IMR-90 (cell line): ENCODE data around the gene OR9A2. TPM values are rescaled to one million over a fixed set of nuclear protein-coding genes. Genes with fewer than 3 reads are reported as not detected.

Source experiments
- ATAC-seq: fragments of 200-7000 bp; cut with Tn5 transposase; 2 replicates; pipeline ENCODE4 v1.9.1; 2020; ENCODE audit warnings: low read depth, mild to moderate bottlenecking, moderate library complexity
- BruUV-seq: library from RNA; stranded (reverse); fragments of 400-500 nt; replicated peaks from 2 replicates; lab custom pipeline; 2021; lab: Mats Ljungman, UMichigan
- CTCF ChIA-PET: fragments of 300-600 bp; formaldehyde crosslinking; extraction: SDS; loops from one replicate; lab custom pipeline; 2021; ENCODE audit warnings: antibody characterized with exemption; lab: Yijun Ruan, JAX
- POLR2A ChIA-PET: fragments of 300-600 bp; sonication (Branson Sonifier 250); formaldehyde crosslinking; loops from one replicate; lab custom pipeline; 2022; ENCODE audit warnings: antibody characterized with exemption; ENCODE audit not compliant: unreplicated experiment; lab: Charles Lee
- DNase-seq: peaks from one replicate; pipeline ENCODE4 v3.0.0; 2013
- H2AFZ ChIP-seq: replicated peaks from 2 replicates; pipeline ENCODE3; 2013; ENCODE audit warnings: low read length, mild to moderate bottlenecking; ENCODE audit not compliant: poor library complexity
- H2AK5ac ChIP-seq: 2 replicates; pipeline ENCODE4 v1.6.1; 2013; ENCODE audit warnings: low read depth, low read length, inconsistent platforms
- H2AK9ac ChIP-seq: replicated peaks from 2 replicates; pipeline ENCODE3; 2013; ENCODE audit warnings: mild to moderate bottlenecking, low read depth, low read length, moderate library complexity; ENCODE audit not compliant: poor library complexity
- H2BK120ac ChIP-seq: 2 replicates; pipeline ENCODE4 v1.6.1; 2013; ENCODE audit warnings: low read depth, low read length, inconsistent platforms
- H2BK15ac ChIP-seq: 3 replicates; pipeline ENCODE4 v1.6.1; 2013; ENCODE audit warnings: low read depth, low read length, inconsistent platforms
- H2BK20ac ChIP-seq: 2 replicates; pipeline ENCODE4 v1.6.1; 2013; ENCODE audit warnings: low read depth, mild to moderate bottlenecking, inconsistent platforms, low read length, moderate library complexity
- H2BK5ac ChIP-seq: 2 replicates; pipeline ENCODE4 v1.6.1; 2013; ENCODE audit warnings: mild to moderate bottlenecking, low read depth, low read length, inconsistent platforms; ENCODE audit not compliant: poor library complexity, severe bottlenecking
- H3K14ac ChIP-seq: replicated peaks from 2 replicates; pipeline ENCODE4 v1.6.1; 2013; ENCODE audit warnings: low read depth, low read length, inconsistent platforms
- H3K18ac ChIP-seq: 2 replicates; pipeline ENCODE4 v1.6.1; 2013; ENCODE audit warnings: low read depth, low read length, control low read depth
- H3K23ac ChIP-seq: 2 replicates; pipeline ENCODE4 v1.6.1; 2013; ENCODE audit warnings: low read depth, low read length, inconsistent platforms
- H3K27ac ChIP-seq: 2 replicates; pipeline ENCODE4 v1.5.1; 2013; ENCODE audit warnings: mild to moderate bottlenecking, control low read depth, low read length; ENCODE audit not compliant: insufficient read depth
- H3K27me3 ChIP-seq: 2 replicates; pipeline ENCODE4 v1.6.1; 2013; ENCODE audit warnings: low read length; ENCODE audit not compliant: control insufficient read depth, insufficient read depth
- H3K36me3 ChIP-seq: 2 replicates; pipeline ENCODE4 v1.6.1; 2013; ENCODE audit warnings: low read length, mixed read lengths; ENCODE audit not compliant: control insufficient read depth, insufficient read depth
- H3K4ac ChIP-seq: 2 replicates; pipeline ENCODE4 v1.6.1; 2013; ENCODE audit warnings: low read depth, low read length, inconsistent platforms
- H3K4me1 ChIP-seq: 2 replicates; pipeline ENCODE4 v1.6.1; 2013; ENCODE audit warnings: low read length, mixed read lengths; ENCODE audit not compliant: control insufficient read depth, insufficient read depth
- H3K4me2 ChIP-seq: 2 replicates; pipeline ENCODE4 v1.6.1; 2013; ENCODE audit warnings: low read depth, mild to moderate bottlenecking, control low read depth, low read length, moderate library complexity
- H3K4me3 ChIP-seq: 2 replicates; pipeline ENCODE4 v1.5.1; 2013; ENCODE audit warnings: low read depth, mild to moderate bottlenecking, control low read depth, low read length, moderate library complexity; ENCODE audit not compliant: insufficient read depth
- H3K56ac ChIP-seq: 2 replicates; pipeline ENCODE4 v1.6.1; 2013; ENCODE audit warnings: low read length, inconsistent platforms; ENCODE audit not compliant: insufficient read depth; ENCODE audit errors: extremely low read depth
- H3K79me1 ChIP-seq, 2 experiments: 2 replicates each; pipeline ENCODE4 v1.6.1; 2013; ENCODE audit warnings: low read length in 2 of 2, inconsistent platforms in 1 of 2, low read depth in 1 of 2
- H3K9ac ChIP-seq: 2 replicates; pipeline ENCODE4 v1.6.1; 2013; ENCODE audit warnings: low read depth, low read length, control low read depth
- H3K9me1 ChIP-seq: 2 replicates; pipeline ENCODE4 v1.6.1; 2013; ENCODE audit warnings: low read length, inconsistent platforms; ENCODE audit not compliant: insufficient read depth
- H3K9me3 ChIP-seq: 2 replicates; pipeline ENCODE4 v1.6.1; 2013; ENCODE audit warnings: low read length; ENCODE audit not compliant: control insufficient read depth, insufficient read depth
- H4K20me1 ChIP-seq: 2 replicates; pipeline ENCODE4 v1.6.1; 2013; ENCODE audit warnings: low read length, inconsistent platforms; ENCODE audit not compliant: insufficient read depth
- H4K5ac ChIP-seq: 2 replicates; pipeline ENCODE4 v1.6.1; 2013; ENCODE audit warnings: mild to moderate bottlenecking, low read depth, low read length, control low read depth
- H4K8ac ChIP-seq, 2 experiments: 2 replicates each; pipeline ENCODE4 v1.6.1; 2013; ENCODE audit warnings: low read depth in 2 of 2, low read length in 2 of 2, control low read depth in 1 of 2, inconsistent platforms in 1 of 2
- H4K91ac ChIP-seq: 2 replicates; pipeline ENCODE4 v1.6.1; 2013; ENCODE audit warnings: low read depth, low read length, inconsistent platforms; ENCODE audit not compliant: insufficient read depth
- CEBPB ChIP-seq: IDR thresholded peaks from 2 replicates; pipeline ENCODE4 v1.6.1; 2012; ENCODE audit warnings: low read depth, low read length, improper control_type of control experiment
- CTCF ChIP-seq: conservative IDR thresholded peaks from 2 replicates; pipeline ENCODE4 v1.5.1; 2012; ENCODE audit warnings: mild to moderate bottlenecking, low read depth, low read length, improper control_type of control experiment
- FOS ChIP-seq: fragments of 150-350 bp; IDR thresholded peaks from 2 replicates; pipeline ENCODE4 v1.6.1; 2016; ENCODE audit warnings: low read depth, low read length
- MAZ ChIP-seq: IDR thresholded peaks from 2 replicates; pipeline ENCODE4 v1.6.1; 2012; ENCODE audit warnings: low read depth, mild to moderate bottlenecking, low read length, improper control_type of control experiment, moderate library complexity, borderline replicate concordance
- MXI1 ChIP-seq: IDR thresholded peaks from 2 replicates; pipeline ENCODE4 v1.6.1; 2012; ENCODE audit warnings: low read depth, mild to moderate bottlenecking, low read length, moderate library complexity, borderline replicate concordance
- NFE2L2 ChIP-seq: fragments of 150-350 bp; IDR thresholded peaks from 2 replicates; pipeline ENCODE4 v1.6.1; 2016; ENCODE audit warnings: low read depth, mild to moderate bottlenecking, low read length
- POLR2A ChIP-seq: IDR thresholded peaks from 2 replicates; pipeline ENCODE4 v1.6.1; 2012; ENCODE audit warnings: mild to moderate bottlenecking, low read depth, low read length
- RFX5 ChIP-seq: IDR thresholded peaks from 2 replicates; pipeline ENCODE4 v1.8.0; 2012; ENCODE audit warnings: low read depth, mild to moderate bottlenecking, low read length, moderate library complexity
- SMC3 ChIP-seq: fragments of 150-350 bp; IDR thresholded peaks from 2 replicates; pipeline ENCODE4 v1.6.1; 2016; ENCODE audit warnings: low read depth, mild to moderate bottlenecking, antibody characterized with exemption, low read length, moderate library complexity
- WGBS, 2 experiments: methylation state at CpG; one replicate each; pipeline versions ENCODE4 v1.1.5 to v1.1.7; 2013; ENCODE audit warnings: missing lambda C conversion rate in 2 of 2; ENCODE audit not compliant: insufficient read length in 1 of 2; ENCODE audit errors: extremely low coverage in 2 of 2; 5-methylcytosine and 5-hydroxymethylcytosine counted together
- dilution Hi-C: fragments of 300-500 bp; cut with HindIII; formaldehyde crosslinking; loops from one replicate; pipeline ENCODE4 v1.14.3; 2018; ENCODE audit warnings: low sequenced_read_pairs; ENCODE audit not compliant: unreplicated experiment
- in situ Hi-C: fragments of 300-500 bp; cut with MboI; formaldehyde crosslinking; loops from 3 replicates; pipeline ENCODE4 v1.14.3; 2019; ENCODE audit warnings: low sequenced_read_pairs, inconsistent platforms, mixed read lengths
- intact Hi-C: fragments of 100-400 bp; cut with micrococcal nuclease; formaldehyde crosslinking; loops from 2 replicates; pipeline ENCODE4 v1.10.0; 2022
- polyA plus RNA-seq, 3 experiments: library from polyadenylated mRNA; depleted of rRNA; stranded (reverse); fragments of >200 nt; gene quantifications; 2 replicates each; pipeline ENCODE4 v1.2.3, GENCODE V29; 2012; ENCODE audit warnings: low replicate concordance in 1 of 3
- total RNA-seq: library from RNA; depleted of rRNA; stranded (reverse); fragments of >200 nt; gene quantifications from 2 replicates; pipeline ENCODE4 v1.2.3, GENCODE V29; 2012
- TF ChIP-seq, protein P1 (sequence below): fragments of 150-350 bp; IDR thresholded peaks from 2 replicates; pipeline ENCODE4 v1.6.1; 2017; ENCODE audit warnings: mild to moderate bottlenecking, antibody characterized with exemption, low read length, low read depth

Gene OR9A2
- total and polyA plus RNA-seq, 2 of the 4 experiments (the other 2 are of a cell fraction), result not detected

DNA sequence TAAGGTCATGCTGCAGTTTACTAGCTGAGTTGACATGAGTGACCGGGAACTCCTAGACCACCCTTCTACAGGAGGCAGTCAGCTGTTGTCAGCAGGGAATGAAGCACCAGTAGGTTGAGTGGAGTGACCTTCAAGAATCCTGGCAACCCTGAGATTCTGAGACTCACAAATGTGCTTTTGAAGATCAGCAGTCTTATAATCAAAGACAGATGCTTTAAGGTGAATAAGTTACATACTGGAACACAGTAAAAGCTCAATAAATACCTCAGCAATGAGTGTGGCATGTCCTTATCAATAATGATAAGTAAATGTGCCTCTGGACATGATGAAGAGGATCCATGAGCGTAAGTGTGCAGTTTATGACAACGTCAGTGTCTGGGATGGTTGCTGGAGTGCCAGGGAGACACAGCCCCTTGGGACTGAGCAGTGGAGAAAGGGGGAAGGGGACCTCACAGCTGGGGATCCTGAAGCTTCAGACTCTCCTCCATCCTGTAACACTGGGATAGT is 13.3 kb upstream of the OR9A2 start:
- H3K27me3 ChIP-seq, result no peaks in the 10 kb centered on the region
- intact Hi-C loops (no loop called here), dilution Hi-C loops (no loop called here), in situ Hi-C loops (no loop called here)
- no peak overlapping the region for H2AK5ac ChIP-seq
- H3K36me3 ChIP-seq, result no peaks in the 10 kb centered on the region
- no peak overlapping the region for H3K9ac ChIP-seq
- H3K4ac ChIP-seq, result no peak overlapping the region
- H3K9me3 ChIP-seq, result peaks cover 2% of the 10 kb centered on the region; the same call in 1 of the 2 replicates
- H3K14ac ChIP-seq, result no peak overlapping the region
- no TSS peak for BruUV-seq
- no peak overlapping the region for H2BK120ac ChIP-seq
- H4K20me1 ChIP-seq, result no peaks in the 10 kb centered on the region
- H3K18ac ChIP-seq, result no peak overlapping the region
- CTCF ChIA-PET, result no interaction called here
- no peak overlapping the region for H3K4me3 ChIP-seq
- no peaks in the 10 kb centered on the region for H3K79me1 ChIP-seq
- H2AFZ ChIP-seq, result no peak overlapping the region
- POLR2A ChIA-PET, result no interaction called here
- no peak overlapping the region for H4K8ac ChIP-seq
- H3K4me2 ChIP-seq, result no peak overlapping the region
- H4K91ac ChIP-seq, result no peak overlapping the region
- H3K23ac ChIP-seq, result no peak overlapping the region
- no peak overlapping the region for H2BK5ac ChIP-seq
- H2AK9ac ChIP-seq, result no peak overlapping the region
- no peak overlapping the region for H2BK20ac ChIP-seq
- DNase-seq (no peak), ATAC-seq (no peak)
- H3K4me1 ChIP-seq, result no peaks in the 10 kb centered on the region
- H3K27ac ChIP-seq, result no peak overlapping the region
- no peak overlapping the region for H3K56ac ChIP-seq
- H2BK15ac ChIP-seq, result no peak overlapping the region
- 40% methylated on average over 1 of the region's 3 CpGs; no CpG with 5 or more reads in 1 of the 2 experiments for WGBS, 2 experiments
- TF ChIP-seq CTCF (no peak), POLR2A (no peak), MXI1 (no peak), NFE2L2 (no peak), RFX5 (no peak), MAZ (no peak), FOS (no peak), CEBPB (no peak), SMC3 (no peak)
- TF ChIP-seq, protein P1, sequence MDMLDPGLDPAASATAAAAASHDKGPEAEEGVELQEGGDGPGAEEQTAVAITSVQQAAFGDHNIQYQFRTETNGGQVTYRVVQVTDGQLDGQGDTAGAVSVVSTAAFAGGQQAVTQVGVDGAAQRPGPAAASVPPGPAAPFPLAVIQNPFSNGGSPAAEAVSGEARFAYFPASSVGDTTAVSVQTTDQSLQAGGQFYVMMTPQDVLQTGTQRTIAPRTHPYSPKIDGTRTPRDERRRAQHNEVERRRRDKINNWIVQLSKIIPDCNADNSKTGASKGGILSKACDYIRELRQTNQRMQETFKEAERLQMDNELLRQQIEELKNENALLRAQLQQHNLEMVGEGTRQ, result no peak
- H3K9me1 ChIP-seq, result no peaks in the 10 kb centered on the region
- no peak overlapping the region for H4K5ac ChIP-seq
